ENCODE measurements around the gene IL18. TPM values are rescaled to one million over a fixed set of nuclear protein-coding genes. Genes with fewer than 3 reads are reported as not detected.

Gene IL18
- total and polyA plus RNA-seq, 9 of the 15 experiments (the other 6 are each of a cell fraction or from before 2014, with no cell fraction given), result 4.1 to 10.0 (median 6.1) TPM

DNA sequence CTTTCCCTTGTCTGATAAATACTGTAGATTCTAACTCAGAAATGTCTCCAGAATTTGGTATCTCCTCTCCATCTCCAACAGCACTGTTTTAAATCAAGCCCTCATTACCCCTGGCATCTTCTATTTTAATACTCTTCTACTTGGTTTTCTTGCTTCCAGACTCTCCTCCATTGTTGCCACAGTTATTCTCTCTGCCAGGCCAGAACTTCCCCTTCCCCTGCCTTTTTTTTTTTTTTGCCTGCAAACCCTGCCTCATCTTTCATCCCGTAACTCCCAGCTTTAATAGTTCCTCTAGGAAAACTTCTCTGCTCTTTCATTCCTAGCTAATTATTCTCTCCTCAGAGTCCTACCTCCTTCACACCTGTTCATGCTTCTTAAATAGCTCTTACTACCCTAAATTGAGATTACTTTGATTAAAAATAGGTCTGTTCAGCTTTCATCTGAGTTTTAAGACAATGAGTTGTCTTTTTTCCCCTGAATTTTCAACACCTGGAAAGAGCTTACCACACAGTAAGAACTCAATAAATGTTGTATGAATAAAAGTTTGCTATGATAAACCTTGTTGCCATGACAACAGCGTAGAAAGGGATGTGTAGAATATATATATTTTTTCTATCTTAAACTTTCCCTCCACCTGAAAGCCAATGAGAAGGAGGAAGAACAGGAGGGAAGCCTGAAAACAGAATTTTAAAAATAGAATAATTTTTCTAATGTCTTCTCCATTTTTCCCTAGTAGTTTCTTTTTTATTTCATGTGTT is 3.6 kb downstream of the IL18 start:
- H3K9ac ChIP-seq (ENCODE audit: insufficient read depth in 1 of 2, low read depth in 2 of 2, low read length in 2 of 2), result no peak overlapping the region
- FAIRE-seq, result no peak
- no peak overlapping the region for H3K4me2 ChIP-seq (ENCODE audit: insufficient read depth, low read length)
- H2AFZ ChIP-seq (ENCODE audit: low read depth, low read length), result no peak overlapping the region
- BruUV-seq (replicated peaks), result no TSS peak
- no peaks in the 10 kb centered on the region for H4K20me1 ChIP-seq (replicated peaks; ENCODE audit: control insufficient read depth, insufficient read depth, low read length)
- H3K36me3 ChIP-seq (ENCODE audit: control insufficient read depth, insufficient read depth, low read length), result no peaks in the 10 kb centered on the region
- TF ChIP-seq FOXM1 (IDR thresholded peaks at IDR 0.05; ENCODE audit: low read depth) (no peak), FOXM1 (CRISPR knock-in tag; IDR thresholded peaks at IDR 0.05; ENCODE audit: low read depth) (no peak), RFX1 (IDR thresholded peaks at IDR 0.05) (peak; percentile 90), ZNF384 (IDR thresholded peaks at IDR 0.05; ENCODE audit: low read depth, low read length) (0 out of 2 replicates have a peak, but pooled peaks have one; percentile 9), PHB2 (IDR thresholded peaks at IDR 0.05; ENCODE audit: low read depth) (no peak), GATAD2A (IDR thresholded peaks at IDR 0.05) (no peak)
- in situ Hi-C loops (cut with MboI), result no loop called here
- peaks cover 6 to 7% of the 10 kb centered on the region in 2 experiments; a peak in 2 of 5 replicates for H3K4me1 ChIP-seq (replicated peaks in 1 of 2; ENCODE audit: control insufficient read depth in 2 of 2, insufficient read depth in 2 of 2, low read length in 2 of 2)
- POLR2A ChIA-PET, result no interaction called here
- CTCF ChIA-PET (ENCODE audit: low intra/inter-chr PET ratio), result no interaction called here
- DNase-seq (ENCODE audit: extremely low read depth in 1 of 4, low spot score in 3 of 4), result no peak
- intact Hi-C loops (cut with micrococcal nuclease), result no loop called here
- no peak for ATAC-seq
- 45% methylated on average over 2 of the region's 2 CpGs for WGBS (ENCODE audit: insufficient coverage, low coverage, missing lambda C conversion rate)
- no peaks in the 10 kb centered on the region for H3K27me3 ChIP-seq (ENCODE audit: control insufficient read depth in 2 of 2, insufficient read depth in 2 of 2, low read length in 2 of 2)
- no peak overlapping the region for H3K27ac ChIP-seq (ENCODE audit: extremely low read depth, low read depth, low read length)
- H3K9me1 ChIP-seq (ENCODE audit: control insufficient read depth, insufficient read depth, low read length), result no peaks in the 10 kb centered on the region
- H3K9me3 ChIP-seq (replicated peaks; ENCODE audit: control insufficient read depth, insufficient read depth, low read depth, low read length), result no peaks in the 10 kb centered on the region
- no peak overlapping the region for H3K4me3 ChIP-seq
- H3K79me2 ChIP-seq (ENCODE audit: control insufficient read depth, insufficient read depth, low read length), result no peaks in the 10 kb centered on the region
